SK-N-DZ (cell line): ENCODE measurements around the gene PLPP4.
"Not testable (repeated sequence)": the region's sequence is repeated elsewhere in the genome, so short reads cannot be mapped to it uniquely, and the experiment has no call there.

Source experiments
- DNase-seq: peaks from one replicate; pipeline ENCODE4 v3.0.0-alpha.2; 2015; ENCODE audit warnings: low spot score

PLPP4 gene

GRCh38 chr10:120485946-120486345 lies 28.9 kb downstream of the PLPP4 start:
- no peak for DNase-seq

- DNase-seq = peak; percentile 64
Observed at GRCh38 chr10:120486671-120487205, 29.7 kb downstream of the PLPP4 start.

GRCh38 chr10:120490288-120490687 lies 33.3 kb downstream of the PLPP4 start:
- DNase-seq = no peak

- DNase-seq = no peak
Observed at GRCh38 chr10:120492346-120492745, 35.3 kb downstream of the PLPP4 start.

GRCh38 chr10:120493411-120494312 lies 36.6 kb downstream of the PLPP4 start:
- no peak for DNase-seq

- DNase-seq = no peak
Observed at GRCh38 chr10:120494313-120494710, 37.3 kb downstream of the PLPP4 start.

- no peak for DNase-seq
Observed at GRCh38 chr10:120495226-120496009, 38.4 kb downstream of the PLPP4 start.

- no peak for DNase-seq
Observed at GRCh38 chr10:120499883-120500282, 42.9 kb downstream of the PLPP4 start.

- DNase-seq = no peak
Observed at GRCh38 chr10:120503689-120504088, 46.7 kb downstream of the PLPP4 start.

- not testable (repeated sequence) for DNase-seq
Observed at GRCh38 chr10:120504227-120504626, 47.2 kb downstream of the PLPP4 start.

GRCh38 chr10:120505056-120505455 lies 48.0 kb downstream of the PLPP4 start:
- DNase-seq = no peak

GRCh38 chr10:120505866-120506265 lies 48.8 kb downstream of the PLPP4 start:
- no peak for DNase-seq

- no peak for DNase-seq
Observed at GRCh38 chr10:120506674-120507073, 49.6 kb downstream of the PLPP4 start.

GRCh38 chr10:120507175-120507574 lies 50.1 kb downstream of the PLPP4 start:
- DNase-seq = no peak

GRCh38 chr10:120507651-120508050 lies 50.6 kb downstream of the PLPP4 start:
- DNase-seq = no peak

- no peak for DNase-seq
Observed at GRCh38 chr10:120508393-120508792, 51.4 kb downstream of the PLPP4 start.

GRCh38 chr10:120508966-120509365 lies 51.9 kb downstream of the PLPP4 start:
- DNase-seq = no peak

GRCh38 chr10:120511165-120511564 lies 54.1 kb downstream of the PLPP4 start:
- DNase-seq = no peak

- DNase-seq = peak; percentile 32
Observed at GRCh38 chr10:120513307-120513796, 56.3 kb downstream of the PLPP4 start.

- DNase-seq = peak; percentile 59
Observed at GRCh38 chr10:120514035-120514620, 57.1 kb downstream of the PLPP4 start.

GRCh38 chr10:120514959-120515358 lies 57.9 kb downstream of the PLPP4 start:
- no peak for DNase-seq

- DNase-seq = no peak
Observed at GRCh38 chr10:120515741-120516140, 58.7 kb downstream of the PLPP4 start.
